GM06990 (cell line): ENCODE results near the gene FLNC.

Source experiments
- DNase-seq: peaks from one replicate; pipeline ENCODE4 v3.0.0-alpha.2; 2011; ENCODE audit not compliant: insufficient read length; ENCODE audit errors: extremely low read depth
- H3K27me3 ChIP-seq: replicated peaks from 2 replicates; pipeline ENCODE4 v1.6.0; 2011; ENCODE audit warnings: low read length; ENCODE audit not compliant: control insufficient read depth, insufficient read depth
- H3K36me3 ChIP-seq: 2 replicates; pipeline ENCODE4 v1.5.1; 2011; ENCODE audit warnings: low read length; ENCODE audit not compliant: control insufficient read depth, insufficient read depth
- H3K4me3 ChIP-seq: replicated peaks from 2 replicates; pipeline ENCODE4 v1.5.1; 2011; ENCODE audit warnings: low read depth, mild to moderate bottlenecking, control low read depth, low read length
- TF ChIP-seq, protein P1 (sequence below): IDR thresholded peaks from 2 replicates; pipeline ENCODE4 v1.5.1; 2011; ENCODE audit warnings: low read length, control low read depth, mild to moderate bottlenecking, inconsistent platforms; ENCODE audit not compliant: insufficient read depth, poor library complexity, severe bottlenecking

FLNC gene

DNA sequence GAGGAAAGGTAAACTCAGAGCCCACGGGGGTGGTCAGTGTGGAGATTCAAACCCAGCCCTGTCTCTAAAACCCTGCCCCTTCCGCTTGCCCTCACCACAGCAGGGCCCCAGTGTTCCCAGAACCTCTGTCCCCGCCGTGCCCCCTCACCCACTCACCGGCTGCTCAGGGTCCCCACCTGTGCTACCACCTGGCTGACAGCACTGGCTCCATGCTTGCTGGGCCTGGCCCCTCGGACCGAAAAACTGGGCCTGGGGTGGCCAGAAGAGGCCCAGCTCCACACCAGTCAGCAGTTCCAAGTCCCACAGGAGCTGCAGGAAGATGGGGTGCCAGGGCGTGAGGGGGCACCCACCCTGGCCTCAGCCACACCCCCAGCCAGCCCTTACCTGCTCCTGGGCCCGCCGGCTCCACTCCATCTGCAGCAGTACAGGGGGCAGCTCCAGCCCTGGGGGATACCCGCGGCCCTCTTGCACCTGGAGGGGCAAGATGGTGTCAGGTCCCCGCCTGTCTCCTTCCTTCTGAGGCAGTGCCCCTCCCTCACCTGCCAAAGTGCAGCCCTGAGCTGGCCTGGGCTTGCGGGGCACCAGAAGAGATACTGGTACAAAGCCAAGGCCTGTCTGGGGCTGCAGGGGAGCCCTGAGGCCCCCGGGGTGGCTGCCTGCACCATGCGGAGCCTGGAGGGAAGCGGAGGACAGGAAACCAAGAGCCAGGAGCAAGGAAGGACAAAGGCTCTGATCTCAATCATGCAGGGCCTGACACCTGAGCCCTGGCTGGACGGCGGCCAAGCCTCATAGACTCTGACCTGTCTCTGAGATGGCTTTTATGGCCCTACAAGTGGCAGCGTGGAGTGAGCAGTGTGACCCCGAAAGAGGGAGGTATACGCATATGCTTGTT is 44.2 kb downstream of the FLNC start:
- TF ChIP-seq, protein P1, sequence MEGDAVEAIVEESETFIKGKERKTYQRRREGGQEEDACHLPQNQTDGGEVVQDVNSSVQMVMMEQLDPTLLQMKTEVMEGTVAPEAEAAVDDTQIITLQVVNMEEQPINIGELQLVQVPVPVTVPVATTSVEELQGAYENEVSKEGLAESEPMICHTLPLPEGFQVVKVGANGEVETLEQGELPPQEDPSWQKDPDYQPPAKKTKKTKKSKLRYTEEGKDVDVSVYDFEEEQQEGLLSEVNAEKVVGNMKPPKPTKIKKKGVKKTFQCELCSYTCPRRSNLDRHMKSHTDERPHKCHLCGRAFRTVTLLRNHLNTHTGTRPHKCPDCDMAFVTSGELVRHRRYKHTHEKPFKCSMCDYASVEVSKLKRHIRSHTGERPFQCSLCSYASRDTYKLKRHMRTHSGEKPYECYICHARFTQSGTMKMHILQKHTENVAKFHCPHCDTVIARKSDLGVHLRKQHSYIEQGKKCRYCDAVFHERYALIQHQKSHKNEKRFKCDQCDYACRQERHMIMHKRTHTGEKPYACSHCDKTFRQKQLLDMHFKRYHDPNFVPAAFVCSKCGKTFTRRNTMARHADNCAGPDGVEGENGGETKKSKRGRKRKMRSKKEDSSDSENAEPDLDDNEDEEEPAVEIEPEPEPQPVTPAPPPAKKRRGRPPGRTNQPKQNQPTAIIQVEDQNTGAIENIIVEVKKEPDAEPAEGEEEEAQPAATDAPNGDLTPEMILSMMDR, result no peak
- no peak for DNase-seq
- H3K27me3 ChIP-seq, result no peaks in the 10 kb centered on the region
- H3K4me3 ChIP-seq, result no peak overlapping the region
- H3K36me3 ChIP-seq, result peaks cover 5% of the 10 kb centered on the region

GRCh38 chr7:128875523-128875948 is 45.3 kb downstream of the FLNC start:
- H3K27me3 ChIP-seq, result no peaks in the 10 kb centered on the region
- H3K4me3 ChIP-seq, result no peak overlapping the region
- TF ChIP-seq, protein P1, result no peak
- DNase-seq, result no peak
- H3K36me3 ChIP-seq, result peaks cover 9% of the 10 kb centered on the region

DNA sequence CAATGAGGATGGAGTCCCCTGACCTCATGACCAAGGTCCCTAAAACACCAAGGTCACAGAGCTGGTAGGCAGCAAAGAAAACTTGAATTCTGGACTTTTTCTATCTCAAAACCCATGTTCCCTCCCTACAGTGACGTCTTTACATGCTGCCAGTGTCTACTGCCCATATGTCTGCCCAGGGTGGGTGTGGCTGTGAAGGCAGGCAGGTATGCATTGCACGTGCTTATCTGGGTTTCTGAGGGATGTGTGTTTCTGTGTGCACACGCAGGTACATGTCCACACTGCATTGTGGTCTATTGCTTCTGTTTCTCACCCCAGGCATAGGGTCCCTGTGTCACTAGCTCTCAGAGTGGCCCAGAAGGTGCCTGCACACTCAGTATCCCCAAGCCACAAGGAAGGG is 45.9 kb downstream of the FLNC start:
- TF ChIP-seq, protein P1, result no peak
- H3K27me3 ChIP-seq, result no peaks in the 10 kb centered on the region
- no peak for DNase-seq
- no peak overlapping the region for H3K4me3 ChIP-seq
- peaks cover 9% of the 10 kb centered on the region for H3K36me3 ChIP-seq

DNA sequence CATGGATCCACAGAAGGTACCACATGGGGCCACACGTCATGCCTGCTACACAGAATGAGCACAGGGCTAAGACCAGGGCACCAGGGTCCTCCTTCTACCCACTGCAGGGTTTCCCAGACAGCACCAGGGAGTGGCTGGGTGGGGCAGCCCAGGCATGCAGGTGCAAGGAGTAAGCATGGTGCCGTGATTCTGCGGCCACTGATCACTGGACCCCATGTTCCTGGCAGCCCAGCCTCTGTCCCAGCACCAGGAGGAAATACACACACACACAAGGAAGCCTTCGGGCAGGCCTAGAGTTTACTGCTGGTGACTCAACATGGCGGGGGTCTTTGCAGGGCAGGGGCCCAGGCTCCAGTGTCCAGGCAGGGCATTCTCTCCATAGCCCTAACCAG is 46.4 kb downstream of the FLNC start:
- TF ChIP-seq, protein P1, result no peak
- H3K27me3 ChIP-seq, result no peaks in the 10 kb centered on the region
- peaks cover 9% of the 10 kb centered on the region for H3K36me3 ChIP-seq
- no peak for DNase-seq
- no peak overlapping the region for H3K4me3 ChIP-seq

GRCh38 chr7:128876978-128877755 is 47.0 kb downstream of the FLNC start:
- no peak overlapping the region for H3K4me3 ChIP-seq
- H3K36me3 ChIP-seq, result peaks cover 9% of the 10 kb centered on the region
- no peaks in the 10 kb centered on the region for H3K27me3 ChIP-seq
- DNase-seq, result no peak
- TF ChIP-seq, protein P1, result no peak
